AG04449 (cell line): ENCODE measurements around the gene ADGRF1.

Experiments used
- CTCF ChIA-PET: fragments of 350-600 bp; formaldehyde crosslinking; extraction: SDS; loops from one replicate; lab custom pipeline; 2021; ENCODE audit warnings: antibody characterized with exemption; lab: Yijun Ruan, JAX
- POLR2A ChIA-PET: fragments of 400-600, 350-600 bp; formaldehyde crosslinking; extraction: SDS; loops from one replicate; lab custom pipeline; 2020; ENCODE audit warnings: antibody characterized with exemption, inconsistent platforms; lab: Yijun Ruan, JAX
- DNase-seq: peaks from one replicate; pipeline ENCODE4 v3.0.0-alpha.2; 2010; ENCODE audit warnings: low read depth, low spot score
- H3K4me3 ChIP-seq: 2 replicates; pipeline ENCODE4 v1.5.1; 2011; ENCODE audit warnings: low read depth, mild to moderate bottlenecking, control low read depth, low read length
- TF ChIP-seq, protein P1 (sequence below): IDR thresholded peaks from one replicate; pipeline ENCODE4 v1.5.1; 2011; ENCODE audit warnings: mild to moderate bottlenecking, moderate library complexity, low read length, control low read depth, inconsistent platforms; ENCODE audit not compliant: insufficient read depth; ENCODE audit errors: missing control alignments

Gene ADGRF1

GRCh38 chr6:46953921-46954320, 88.2 kb downstream of the ADGRF1 start:
- TF ChIP-seq, protein P1, sequence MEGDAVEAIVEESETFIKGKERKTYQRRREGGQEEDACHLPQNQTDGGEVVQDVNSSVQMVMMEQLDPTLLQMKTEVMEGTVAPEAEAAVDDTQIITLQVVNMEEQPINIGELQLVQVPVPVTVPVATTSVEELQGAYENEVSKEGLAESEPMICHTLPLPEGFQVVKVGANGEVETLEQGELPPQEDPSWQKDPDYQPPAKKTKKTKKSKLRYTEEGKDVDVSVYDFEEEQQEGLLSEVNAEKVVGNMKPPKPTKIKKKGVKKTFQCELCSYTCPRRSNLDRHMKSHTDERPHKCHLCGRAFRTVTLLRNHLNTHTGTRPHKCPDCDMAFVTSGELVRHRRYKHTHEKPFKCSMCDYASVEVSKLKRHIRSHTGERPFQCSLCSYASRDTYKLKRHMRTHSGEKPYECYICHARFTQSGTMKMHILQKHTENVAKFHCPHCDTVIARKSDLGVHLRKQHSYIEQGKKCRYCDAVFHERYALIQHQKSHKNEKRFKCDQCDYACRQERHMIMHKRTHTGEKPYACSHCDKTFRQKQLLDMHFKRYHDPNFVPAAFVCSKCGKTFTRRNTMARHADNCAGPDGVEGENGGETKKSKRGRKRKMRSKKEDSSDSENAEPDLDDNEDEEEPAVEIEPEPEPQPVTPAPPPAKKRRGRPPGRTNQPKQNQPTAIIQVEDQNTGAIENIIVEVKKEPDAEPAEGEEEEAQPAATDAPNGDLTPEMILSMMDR = no peak
- ChIA-PET POLR2A (no interaction called here), CTCF (no interaction called here)
- H3K4me3 ChIP-seq = no peak overlapping the region
- DNase-seq = no peak

DNA sequence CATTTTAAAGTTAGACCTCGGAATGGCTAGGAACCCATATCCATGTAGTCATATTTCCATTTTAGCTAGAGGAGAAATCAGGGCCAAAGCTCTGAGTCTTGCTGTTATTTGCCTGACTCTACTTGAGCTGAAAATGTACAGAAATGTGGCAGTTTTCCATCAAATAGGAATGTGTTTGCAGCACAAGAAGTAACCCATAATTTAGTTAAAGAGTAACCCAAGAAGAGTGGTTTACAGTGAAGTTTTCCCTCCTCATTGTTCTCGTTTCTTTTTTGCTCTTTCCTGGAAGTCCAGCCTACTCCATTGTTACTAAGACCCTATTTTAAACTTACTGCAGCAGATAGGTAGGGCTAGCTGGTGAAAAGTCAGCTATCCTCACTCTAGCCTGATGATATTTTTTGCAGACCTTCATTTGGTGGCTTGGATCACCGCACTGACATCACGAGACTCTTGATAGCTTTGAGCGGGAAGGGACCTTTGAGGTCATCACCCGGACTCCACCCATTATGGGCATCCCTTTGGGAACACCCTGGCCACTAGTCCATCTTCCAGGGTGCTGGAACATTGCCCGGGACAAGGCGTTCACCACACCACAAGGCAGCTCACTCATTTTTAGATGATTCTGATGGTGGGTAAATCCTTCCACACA, 92.4 kb downstream of the ADGRF1 start:
- ChIA-PET POLR2A (no interaction called here), CTCF (no interaction called here)
- TF ChIP-seq, protein P1 = no peak
- DNase-seq = no peak
- no peak overlapping the region for H3K4me3 ChIP-seq

DNA sequence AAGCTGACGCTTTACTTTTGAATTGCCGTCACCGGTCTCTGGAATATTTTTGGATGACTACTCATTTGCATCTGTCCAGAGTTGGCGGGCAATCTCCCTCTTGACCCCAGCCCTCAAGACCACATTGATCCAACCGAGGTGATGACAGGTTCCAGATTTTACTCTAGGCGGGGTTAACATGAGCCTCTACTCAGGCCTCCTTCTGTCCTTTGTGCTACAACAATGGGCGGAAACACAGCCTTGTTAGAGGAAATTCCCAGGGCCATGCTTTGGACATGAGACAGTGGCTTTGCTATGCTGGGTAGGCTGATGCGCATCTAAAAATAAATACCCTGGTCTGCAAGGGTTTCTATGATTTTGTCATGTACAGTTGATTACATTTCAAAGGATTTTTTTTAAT, 93.4 kb downstream of the ADGRF1 start:
- TF ChIP-seq, protein P1 = no peak
- ChIA-PET POLR2A (no interaction called here), CTCF (no interaction called here)

More for the DNA sequence above, 93.4 kb downstream of the ADGRF1 start:
- DNase-seq = no peak
- no peak overlapping the region for H3K4me3 ChIP-seq
